BJ (cell line): Measurements from ENCODE around the gene HEXA. TPM values are rescaled to one million over a fixed set of nuclear protein-coding genes. Genes with fewer than 3 reads are reported as not detected.

ENCODE experiments used
- CTCF ChIA-PET: fragments of 350-600 bp; formaldehyde crosslinking; extraction: SDS; loops from one replicate; lab custom pipeline; 2021; ENCODE audit warnings: antibody characterized with exemption, inconsistent platforms; lab: Yijun Ruan, JAX
- POLR2A ChIA-PET: fragments of 300-600 bp; sonication (Branson Sonifier 250); formaldehyde crosslinking; extraction: SDS; loops from one replicate; lab custom pipeline; 2021; ENCODE audit warnings: antibody characterized with exemption; lab: Charles Lee
- DNase-seq: peaks from one replicate; pipeline ENCODE4 v3.0.0-alpha.2; 2011; ENCODE audit warnings: low read depth
- H3K27me3 ChIP-seq: 2 replicates; pipeline ENCODE4 v1.6.0; 2011; ENCODE audit warnings: low read length; ENCODE audit not compliant: control insufficient read depth, insufficient read depth
- H3K36me3 ChIP-seq: 2 replicates; pipeline ENCODE4 v1.5.1; 2011; ENCODE audit warnings: low read length; ENCODE audit not compliant: control insufficient read depth, insufficient read depth
- H3K4me3 ChIP-seq: 2 replicates; pipeline ENCODE4 v1.5.1; 2011; ENCODE audit warnings: low read depth, mild to moderate bottlenecking, control low read depth, low read length
- polyA plus RNA-seq: library from polyadenylated mRNA; depleted of rRNA; stranded (reverse); fragments of >200 nt; gene quantifications from 2 replicates; pipeline ENCODE4 v1.2.3, GENCODE V29; 2011
- TF ChIP-seq, protein P1 (sequence below): IDR thresholded peaks from 2 replicates; pipeline ENCODE4 v1.5.1; 2011; ENCODE audit warnings: low read depth, mild to moderate bottlenecking, control low read depth, inconsistent platforms, low read length, moderate library complexity; ENCODE audit not compliant: insufficient read depth

HEXA gene
- polyA plus RNA-seq, 1 experiment, result 272 TPM

GRCh38 chr15:72312605-72313447, 63.0 kb downstream of the HEXA start:
- DNase-seq, result peak; percentile 5
- no peak overlapping the region for H3K4me3 ChIP-seq
- no peaks in the 10 kb centered on the region for H3K36me3 ChIP-seq
- no peaks in the 10 kb centered on the region; the same call in 1 of the 2 replicates for H3K27me3 ChIP-seq
- POLR2A ChIA-PET, result no interaction called here
- CTCF ChIA-PET, result interaction anchor here (0.6 to 2.9 kb wide), 24 partner anchors 9 to 920 kb away, joined by 3 to 12 read pairs (median 4); no protein-coding TSS in a partner anchor
- TF ChIP-seq, protein P1, sequence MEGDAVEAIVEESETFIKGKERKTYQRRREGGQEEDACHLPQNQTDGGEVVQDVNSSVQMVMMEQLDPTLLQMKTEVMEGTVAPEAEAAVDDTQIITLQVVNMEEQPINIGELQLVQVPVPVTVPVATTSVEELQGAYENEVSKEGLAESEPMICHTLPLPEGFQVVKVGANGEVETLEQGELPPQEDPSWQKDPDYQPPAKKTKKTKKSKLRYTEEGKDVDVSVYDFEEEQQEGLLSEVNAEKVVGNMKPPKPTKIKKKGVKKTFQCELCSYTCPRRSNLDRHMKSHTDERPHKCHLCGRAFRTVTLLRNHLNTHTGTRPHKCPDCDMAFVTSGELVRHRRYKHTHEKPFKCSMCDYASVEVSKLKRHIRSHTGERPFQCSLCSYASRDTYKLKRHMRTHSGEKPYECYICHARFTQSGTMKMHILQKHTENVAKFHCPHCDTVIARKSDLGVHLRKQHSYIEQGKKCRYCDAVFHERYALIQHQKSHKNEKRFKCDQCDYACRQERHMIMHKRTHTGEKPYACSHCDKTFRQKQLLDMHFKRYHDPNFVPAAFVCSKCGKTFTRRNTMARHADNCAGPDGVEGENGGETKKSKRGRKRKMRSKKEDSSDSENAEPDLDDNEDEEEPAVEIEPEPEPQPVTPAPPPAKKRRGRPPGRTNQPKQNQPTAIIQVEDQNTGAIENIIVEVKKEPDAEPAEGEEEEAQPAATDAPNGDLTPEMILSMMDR, result peak; percentile 84

- ChIA-PET CTCF (no interaction called here), POLR2A (no interaction called here)
- Histone ChIP-seq H3K36me3 (no peaks in the 10 kb centered on the region), H3K27me3 (no peaks in the 10 kb centered on the region; the same call in 1 of the 2 replicates), H3K4me3 (no peak overlapping the region)
- TF ChIP-seq, protein P1, result no peak
- DNase-seq, result no peak
Observed at GRCh38 chr15:72307026-72307425, 68.8 kb downstream of the HEXA start.

DNA sequence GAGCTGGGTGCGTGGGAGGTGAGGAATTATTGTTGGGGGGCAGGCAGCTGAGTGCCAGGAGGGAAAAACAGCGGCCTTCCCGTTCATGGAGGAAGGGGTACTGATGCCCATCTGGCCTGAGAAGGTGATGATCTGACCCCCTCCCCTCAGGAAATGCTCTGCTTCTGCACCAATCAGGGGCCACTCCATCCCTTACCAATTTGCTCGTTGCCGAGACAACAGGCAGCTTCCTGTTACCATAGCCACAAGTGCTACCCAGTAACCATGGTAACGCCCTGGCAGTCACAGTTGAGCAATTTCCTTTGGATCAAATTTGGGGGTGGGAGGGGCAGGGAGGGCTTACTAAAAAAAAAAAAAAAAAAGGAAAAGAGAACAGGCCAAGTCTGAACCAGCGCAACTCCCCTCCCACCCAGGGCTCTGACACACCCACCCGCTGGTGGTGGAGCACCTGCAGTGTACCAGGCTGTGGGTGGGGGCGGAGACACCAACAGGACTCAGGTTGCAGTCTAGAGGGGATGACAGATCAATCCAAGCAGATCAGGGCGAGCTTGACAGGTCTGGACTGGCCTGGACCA, 69.5 kb downstream of the HEXA start:
- ChIA-PET POLR2A (no interaction called here), CTCF (no interaction called here)
- Histone ChIP-seq H3K27me3 (no peaks in the 10 kb centered on the region; the same call in 1 of the 2 replicates), H3K4me3 (no peak overlapping the region), H3K36me3 (no peaks in the 10 kb centered on the region)
- DNase-seq, result no peak
- TF ChIP-seq, protein P1, result no peak

GRCh38 chr15:72304596-72304995, 71.2 kb downstream of the HEXA start:
- Histone ChIP-seq H3K27me3 (no peaks in the 10 kb centered on the region; the same call in 1 of the 2 replicates), H3K36me3 (no peaks in the 10 kb centered on the region), H3K4me3 (no peak overlapping the region)
- TF ChIP-seq, protein P1, result no peak
- POLR2A ChIA-PET, result no interaction called here
- CTCF ChIA-PET, result interaction anchor here (1.2 to 1.6 kb wide), 2 partner anchors 8 to 366 kb away, joined by 3 to 12 read pairs; no protein-coding TSS in a partner anchor
- DNase-seq, result no peak

DNA sequence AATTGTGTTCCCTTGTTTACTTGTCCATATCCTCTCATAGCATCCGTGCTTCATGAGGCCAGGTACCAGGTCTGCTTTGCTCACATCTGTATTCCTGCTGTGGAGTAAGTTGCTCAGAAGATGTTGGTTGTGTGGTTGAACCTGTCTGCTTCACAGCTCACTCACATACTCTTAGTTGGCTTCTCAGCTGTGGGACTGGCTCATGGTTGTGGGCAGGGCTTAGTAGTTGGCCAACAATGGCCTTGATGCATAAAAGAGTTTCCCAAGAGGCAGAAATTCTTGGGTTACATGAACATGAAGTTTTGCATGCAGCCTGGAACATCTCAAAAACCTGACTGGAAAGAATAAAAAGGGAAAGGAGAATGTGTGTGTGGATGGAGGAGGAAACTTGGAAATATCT, 72.9 kb downstream of the HEXA start:
- Histone ChIP-seq H3K27me3 (no peaks in the 10 kb centered on the region), H3K36me3 (no peaks in the 10 kb centered on the region), H3K4me3 (no peak overlapping the region)
- TF ChIP-seq, protein P1, result no peak
- ChIA-PET POLR2A (no interaction called here), CTCF (interaction anchor here (1.3 kb wide), 1 partner anchor 10 kb away, joined by 5 read pairs; no protein-coding TSS in a partner anchor)
- no peak for DNase-seq
